K562 (cell line): ENCODE results near the gene HTR2C. TPM values are rescaled to one million over a fixed set of nuclear protein-coding genes. Genes with fewer than 3 reads are reported as not detected.

ENCODE experiments used
- ATAC-seq: fragments of 200-7000 bp; cut with Tn5 transposase; 3 replicates; pipeline ENCODE4 v1.9.1; 2020; ENCODE audit warnings: moderate library complexity
- BruUV-seq: library from RNA; stranded (reverse); fragments of 400-500 nt; replicated peaks from 2 replicates; lab custom pipeline; 2021; lab: Mats Ljungman, UMichigan
- CTCF ChIA-PET: fragments of 300-600 bp; formaldehyde crosslinking; extraction: SDS; loops from one replicate; lab custom pipeline; 2021; ENCODE audit warnings: low intra/inter-chr PET ratio; lab: Yijun Ruan, JAX
- POLR2A ChIA-PET: fragments of 300-600, 350-650 bp; sonication (Branson Sonifier 250); formaldehyde crosslinking; extraction: SDS; loops from one replicate; lab custom pipeline; 2021; ENCODE audit warnings: antibody characterized with exemption, inconsistent platforms; lab: Yijun Ruan, JAX
- DNase-seq, 4 experiments: peaks; one replicate each; pipeline versions ENCODE4 v3.0.0 to v3.0.0-alpha.2; 2011 to 2018; ENCODE audit warnings: low spot score in 3 of 4, mixed read lengths in 3 of 4; ENCODE audit errors: extremely low read depth in 1 of 4
- FAIRE-seq: peaks from 2 replicates; lab custom pipeline; 2011; peaks lifted over from hg19 to GRCh38; lab: Jason Lieb, UNC
- H2AFZ ChIP-seq: 2 replicates; pipeline ENCODE4 v1.6.0; 2011; ENCODE audit warnings: low read depth, low read length, control low read depth, inconsistent platforms
- H3K27ac ChIP-seq: fragments of 200-600 bp; 3 replicates; pipeline ENCODE4 v1.8.0; 2011; ENCODE audit warnings: low read depth, mild to moderate bottlenecking, control low read depth, inconsistent platforms, low read length, moderate library complexity, mixed read lengths; ENCODE audit errors: extremely low read depth
- H3K27me3 ChIP-seq, 2 experiments: fragments of 300-600 bp in 1 of 2; 2 replicates in 1 of 2; 3 replicates in 1 of 2; pipeline versions ENCODE4 v1.6.0 to v1.8.0; 2011; ENCODE audit warnings: inconsistent platforms in 2 of 2, low read length in 2 of 2, mild to moderate bottlenecking in 1 of 2, mixed read lengths in 1 of 2, moderate library complexity in 1 of 2; ENCODE audit not compliant: control insufficient read depth in 2 of 2, insufficient read depth in 2 of 2
- H3K36me3 ChIP-seq: fragments of 300-600 bp; 3 replicates; pipeline ENCODE4 v1.8.0; 2011; ENCODE audit warnings: mild to moderate bottlenecking, low read length, inconsistent platforms; ENCODE audit not compliant: control insufficient read depth, insufficient read depth
- H3K4me1 ChIP-seq, 2 experiments: fragments of 200-600 bp in 1 of 2; replicated peaks in 1 of 2; 2 replicates in 1 of 2; 3 replicates in 1 of 2; pipeline versions ENCODE4 v1.5.1 to v1.8.0; 2011; ENCODE audit warnings: inconsistent platforms in 2 of 2, low read length in 2 of 2, mild to moderate bottlenecking in 1 of 2, mixed read lengths in 1 of 2, moderate library complexity in 1 of 2; ENCODE audit not compliant: control insufficient read depth in 2 of 2, insufficient read depth in 2 of 2
- H3K4me2 ChIP-seq: 2 replicates; pipeline ENCODE4 v1.6.1; 2011; ENCODE audit warnings: low read length, control low read depth, inconsistent platforms, mixed read lengths; ENCODE audit not compliant: insufficient read depth
- H3K4me3 ChIP-seq: fragments of 200-600 bp; sonication (generic), shearing (Covaris generic); 2 replicates; pipeline ENCODE4 v1.5.1; 2016; ENCODE audit warnings: control low read depth, inconsistent platforms
- H3K79me2 ChIP-seq: fragments of 200-600 bp; 3 replicates; pipeline ENCODE4 v1.8.0; 2011; ENCODE audit warnings: low read length, inconsistent platforms; ENCODE audit not compliant: control insufficient read depth, insufficient read depth
- H3K9ac ChIP-seq, 2 experiments: 2 replicates each; pipeline versions ENCODE4 v1.6.0 to v1.6.1; 2011; ENCODE audit warnings: low read depth in 2 of 2, low read length in 2 of 2, control low read depth in 1 of 2, inconsistent platforms in 1 of 2, mild to moderate bottlenecking in 1 of 2, mixed read lengths in 1 of 2; ENCODE audit not compliant: insufficient read depth in 1 of 2
- H3K9me1 ChIP-seq: one replicate; pipeline ENCODE4 v1.6.0; 2011; ENCODE audit warnings: inconsistent platforms, mild to moderate bottlenecking, low read length, moderate library complexity; ENCODE audit not compliant: control insufficient read depth, insufficient read depth
- H3K9me3 ChIP-seq: replicated peaks from 2 replicates; pipeline ENCODE4 v1.5.1; 2011; ENCODE audit warnings: low read depth, low read length, inconsistent platforms; ENCODE audit not compliant: control insufficient read depth, insufficient read depth
- H4K20me1 ChIP-seq: replicated peaks from 2 replicates; pipeline ENCODE4 v1.6.1; 2011; ENCODE audit warnings: low read length, inconsistent platforms, mixed read lengths; ENCODE audit not compliant: control insufficient read depth, insufficient read depth
- CBX8 ChIP-seq: fragments of 200-600 bp; sonication (generic); IDR thresholded peaks from 2 replicates; pipeline ENCODE4 v1.6.1; 2012; ENCODE audit warnings: borderline replicate concordance, mixed run types, low read depth, mild to moderate bottlenecking, moderate library complexity, mixed read lengths, low read length, control low read depth, inconsistent platforms; ENCODE audit not compliant: poor library complexity, severe bottlenecking; ENCODE audit errors: extremely low read depth
- DACH1 ChIP-seq: fragments of 450-650 bp; IDR thresholded peaks from 2 replicates; pipeline ENCODE4 v1.6.1; 2018; ENCODE audit not compliant: partially characterized antibody
- E2F6 ChIP-seq, 2 experiments: IDR thresholded peaks; 2 replicates each; pipeline ENCODE4 v1.6.1; 2011; ENCODE audit warnings: borderline replicate concordance in 1 of 2, control low read depth in 1 of 2, low read depth in 1 of 2, low read length in 1 of 2, mild to moderate bottlenecking in 1 of 2, mixed read lengths in 1 of 2, moderate library complexity in 1 of 2; ENCODE audit not compliant: insufficient read depth in 1 of 2, insufficient read length in 1 of 2, poor library complexity in 1 of 2, severe bottlenecking in 1 of 2; ENCODE audit errors: extremely low read depth in 1 of 2
- FOS ChIP-seq: IDR thresholded peaks from 3 replicates; pipeline ENCODE4 v1.6.1; 2011; ENCODE audit not compliant: insufficient read length; ENCODE audit errors: extremely low read depth
- MBD1 ChIP-seq: fragments of 250-450 bp; sonication (Bioruptor Pico); IDR thresholded peaks from 2 replicates; pipeline ENCODE4 v1.8.0; 2022; ENCODE audit warnings: inconsistent platforms
- NFE2 ChIP-seq: IDR thresholded peaks from 2 replicates; pipeline ENCODE4 v1.6.1; 2014; ENCODE audit warnings: antibody characterized with exemption, low read depth
- PHF20 ChIP-seq: fragments of 450-650 bp; IDR thresholded peaks from 2 replicates; pipeline ENCODE4 v1.6.1; 2018; ENCODE audit not compliant: partially characterized antibody
- PKNOX1 ChIP-seq: fragments of 450-650 bp; IDR thresholded peaks from 2 replicates; pipeline ENCODE4 v1.6.1; 2016
- RFX5 ChIP-seq: IDR thresholded peaks from 2 replicates; pipeline ENCODE4 v1.6.1; 2011; ENCODE audit warnings: low read depth, mild to moderate bottlenecking, improper control_type of control experiment, low read length
- ZKSCAN8 ChIP-seq: fragments of 200-800 bp; sonication (Bioruptor generic); IDR thresholded peaks from 2 replicates; pipeline ENCODE4 v1.6.1; 2016; ENCODE audit warnings: missing genetic modification characterization, missing compliant biosample characterization
- ZNF24 ChIP-seq: fragments of 450-650 bp; IDR thresholded peaks from 2 replicates; pipeline ENCODE4 v1.6.1; 2016
- ZNF507 ChIP-seq: conservative IDR thresholded peaks from 2 replicates; pipeline ENCODE4 v1.6.1; 2017; ENCODE audit warnings: missing genetic modification characterization, missing compliant biosample characterization
- ZNF77 ChIP-seq: fragments of 250-450 bp; sonication (Bioruptor Pico); IDR thresholded peaks from 2 replicates; pipeline ENCODE4 v1.5.0; 2020
- WGBS: fragments of 100-300 bp; shearing (Covaris generic); methylation state at CpG from one replicate; pipeline ENCODE4 v1.1.6; 2016; ENCODE audit warnings: low coverage, mixed read lengths; ENCODE audit not compliant: insufficient coverage; ENCODE audit errors: missing lambda C conversion rate; 5-methylcytosine and 5-hydroxymethylcytosine counted together
- in situ Hi-C: fragments of 300-500 bp; cut with MboI; formaldehyde crosslinking; loops from 4 replicates; pipeline ENCODE4 v1.15.0; 2018; ENCODE audit warnings: inconsistent platforms, mixed read lengths
- intact Hi-C: fragments of 100-400 bp; cut with micrococcal nuclease; formaldehyde crosslinking; loops from 2 replicates; pipeline ENCODE4 v1.14.2; 2022
- polyA plus RNA-seq, 8 experiments: library from polyadenylated mRNA; depleted of rRNA in 4 of 8; stranded (reverse) in 5 of 8; unstranded in 3 of 8; fragments of >200 nt; fragmentation: Nextera tagmentation in 2 of 8; fragmentation: Illumina TruSeq in 1 of 8; extraction: Ambion mirVana in 2 of 8; extraction: Trizol in 1 of 8; gene quantifications; 2 replicates each; pipeline versions ENCODE4 v1.2.1 to v1.2.3, GENCODE V29; 2011 to 2014; ENCODE audit warnings: inconsistent platforms in 1 of 8, missing spikeins in 1 of 8
- total RNA-seq, 7 experiments: library from RNA; depleted of rRNA in 6 of 7; stranded (reverse); fragments of >200 nt in 6 of 7; fragmentation: Illumina TruSeq in 2 of 7; extraction: Trizol in 2 of 7; gene quantifications; 2 replicates each; pipeline versions ENCODE4 v1.2.1 to v1.2.3, GENCODE V29; 2011 to 2021; ENCODE audit warnings: low replicate concordance in 1 of 7

HTR2C gene
- total and polyA plus RNA-seq, 9 of the 15 experiments (the other 6 are each of a cell fraction or from before 2014, with no cell fraction given), result 0.04 to 0.22 (median 0.10) TPM

GRCh38 chrX:114782925-114783324 is 199.0 kb downstream of the HTR2C start:
- Histone ChIP-seq H4K20me1 (no peaks in the 10 kb centered on the region), H3K4me1 (no peaks in the 10 kb centered on the region), H3K9ac (no peak overlapping the region)
- no peak for TF ChIP-seq CBX8
- no peak for TF ChIP-seq PKNOX1
- TF ChIP-seq ZNF507 (tag), result peak; percentile 93
- no peak for TF ChIP-seq ZKSCAN8 (CRISPR knock-in tag)
- TF ChIP-seq, all 486 proteins: peak for 1
- DNase-seq (no peak), FAIRE-seq (no peak), ATAC-seq (no peak)
- in situ Hi-C loops (no loop called here), intact Hi-C loops (no loop called here)
- Histone ChIP-seq H3K79me2 (no peaks in the 10 kb centered on the region), H3K36me3 (no peaks in the 10 kb centered on the region), H3K9me1 (no peaks in the 10 kb centered on the region), H2AFZ (no peak overlapping the region), H3K9me3 (no peaks in the 10 kb centered on the region; the same call in 1 of the 2 replicates), H3K27me3 (no peaks in the 10 kb centered on the region), H3K27ac (no peak overlapping the region), H3K4me2 (no peak overlapping the region), H3K4me3 (no peak overlapping the region)
- 5% methylated on average over 1 of the region's 1 CpG for WGBS
- ChIA-PET POLR2A (no interaction called here), CTCF (no interaction called here)
- BruUV-seq, result no TSS peak

- WGBS, result 17% methylated on average over 3 of the region's 3 CpGs
- H4K20me1 ChIP-seq, result no peaks in the 10 kb centered on the region
- no peaks in the 10 kb centered on the region; the same call in 1 of the 2 replicates for H3K9me3 ChIP-seq
- CTCF ChIA-PET, result no interaction called here
- no peaks in the 10 kb centered on the region for H3K9me1 ChIP-seq
- POLR2A ChIA-PET, result no interaction called here
- DNase-seq, result no peak
- H3K27me3 ChIP-seq, result no peaks in the 10 kb centered on the region
- no peaks in the 10 kb centered on the region for H3K4me1 ChIP-seq
- H3K4me2 ChIP-seq, result no peak overlapping the region
- no peaks in the 10 kb centered on the region for H3K79me2 ChIP-seq
- no peak for FAIRE-seq
- no peak overlapping the region for H3K4me3 ChIP-seq
- BruUV-seq, result no TSS peak
- no peak overlapping the region for H2AFZ ChIP-seq
- H3K9ac ChIP-seq, result no peak overlapping the region
- no peak overlapping the region for H3K27ac ChIP-seq
- ATAC-seq, result no peak
- intact Hi-C loops, result no loop called here
- in situ Hi-C loops, result no loop called here
- H3K36me3 ChIP-seq, result no peaks in the 10 kb centered on the region
- no peak for TF ChIP-seq NFE2
- no peak for TF ChIP-seq ZNF24
- no peak for TF ChIP-seq E2F6 (IDR thresholded peaks at IDR 0.05; ENCODE audit: borderline replicate concordance in 1 of 2, extremely low read depth in 1 of 2, insufficient read depth in 1 of 2, insufficient read length in 1 of 2, low read depth in 1 of 2, low read length in 1 of 2, poor library complexity in 1 of 2, severe bottlenecking in 1 of 2)
- TF ChIP-seq RFX5, result no peak
- no peak for TF ChIP-seq MBD1 (CRISPR knock-in tag)
- TF ChIP-seq FOS, result no peak
- no peak for TF ChIP-seq DACH1
- no peak for TF ChIP-seq ZNF77
- no peak for TF ChIP-seq PHF20
Observed at GRCh38 chrX:114787061-114787460, 203.2 kb downstream of the HTR2C start.
